HCT116 (cell line): ENCODE data around the gene FZR1. TPM values are rescaled to one million over a fixed set of nuclear protein-coding genes. Genes with fewer than 3 reads are reported as not detected.

Source experiments
- ATAC-seq: fragments of 200-7000 bp; cut with Tn5 transposase; 2 replicates; pipeline ENCODE4 v1.9.1; 2020; ENCODE audit warnings: mild to moderate bottlenecking, moderate library complexity
- BruUV-seq: library from RNA; stranded (reverse); fragments of 400-500 nt; replicated peaks from 2 replicates; lab custom pipeline; 2021; lab: Mats Ljungman, UMichigan
- CTCF ChIA-PET: fragments of 300-600 bp; sonication (Branson Sonifier 250); formaldehyde crosslinking; loops from one replicate; lab custom pipeline; 2021; ENCODE audit warnings: antibody characterized with exemption; lab: Charles Lee
- POLR2A ChIA-PET: fragments of 300-600, 350-600 bp; sonication (Branson Sonifier 250); formaldehyde crosslinking; loops from one replicate; lab custom pipeline; 2021; ENCODE audit warnings: antibody characterized with exemption; lab: Charles Lee
- RAD21 ChIA-PET, 2 experiments: fragments of 300-600 bp; sonication (Branson Sonifier 250); formaldehyde crosslinking; loops; one replicate each; lab custom pipeline; 2023; ENCODE audit warnings: low total read pairs in 2 of 2; ENCODE audit not compliant: uncharacterized antibody in 2 of 2, unreplicated experiment in 2 of 2, low non-redundant PET in 1 of 2; lab: Charles Lee
- DNase-seq: peaks from one replicate; pipeline ENCODE4 v3.0.0-alpha.2; 2010; ENCODE audit warnings: low read depth, low spot score
- H2AFZ ChIP-seq: fragments of 200-600 bp; shearing (Covaris generic), sonication (generic); 2 replicates; pipeline ENCODE4 v1.6.1; 2017; ENCODE audit warnings: low read depth, mixed run types, mixed read lengths, antibody characterized with exemption, low read length; ENCODE audit not compliant: poor library complexity, severe bottlenecking
- H3K27ac ChIP-seq: 2 replicates; pipeline ENCODE4 v1.5.1; 2012; ENCODE audit warnings: low read depth, low read length
- H3K27me3 ChIP-seq: fragments of 200-600 bp; sonication (generic); 2 replicates; pipeline ENCODE4 v1.6.1; 2016; ENCODE audit warnings: mixed run types, low read length, mixed read lengths; ENCODE audit not compliant: insufficient read depth
- H3K36me3 ChIP-seq, 2 experiments: fragments of 200-500 bp in 1 of 2; fragments of 200-600 bp in 1 of 2; sonication (Bioruptor generic) in 1 of 2; sonication (generic) in 1 of 2; 2 replicates each; pipeline versions ENCODE4 v1.5.1 to v1.6.1; 2014 to 2016; ENCODE audit warnings: low read length in 2 of 2, inconsistent platforms in 1 of 2, mixed read lengths in 1 of 2, mixed run types in 1 of 2; ENCODE audit not compliant: insufficient read depth in 2 of 2, control insufficient read depth in 1 of 2
- H3K4me1 ChIP-seq, 2 experiments: fragments of 200-600 bp in 1 of 2; sonication (generic) in 1 of 2; 2 replicates each; pipeline versions ENCODE4 v1.5.1 to v1.6.1; 2012 to 2017; ENCODE audit warnings: low read length in 2 of 2, inconsistent platforms in 1 of 2, mild to moderate bottlenecking in 1 of 2, mixed read lengths in 1 of 2, mixed run types in 1 of 2, moderate library complexity in 1 of 2; ENCODE audit not compliant: insufficient read depth in 2 of 2, control insufficient read depth in 1 of 2
- H3K4me2 ChIP-seq: fragments of 200-600 bp; sonication (generic); 2 replicates; pipeline ENCODE4 v1.6.1; 2017; ENCODE audit warnings: mixed run types, low read length, mixed read lengths
- H3K4me3 ChIP-seq, 2 experiments: fragments of 200-600 bp in 1 of 2; sonication (generic) in 1 of 2; replicated peaks in 1 of 2; 2 replicates each; pipeline ENCODE4 v1.5.1; 2011 to 2016; ENCODE audit warnings: low read length in 2 of 2, control low read depth in 1 of 2, low read depth in 1 of 2, mild to moderate bottlenecking in 1 of 2, mixed read lengths in 1 of 2, mixed run types in 1 of 2
- H3K79me2 ChIP-seq: fragments of 200-600 bp; sonication (generic); 2 replicates; pipeline ENCODE4 v1.6.1; 2017; ENCODE audit warnings: mild to moderate bottlenecking, mixed run types, low read length, moderate library complexity, mixed read lengths; ENCODE audit not compliant: insufficient read depth
- H3K9ac ChIP-seq: fragments of 200-600 bp; sonication (generic); 2 replicates; pipeline ENCODE4 v1.6.1; 2016; ENCODE audit warnings: low read length, mixed read lengths
- H3K9me2 ChIP-seq: fragments of 200-600 bp; sonication (generic), shearing (Covaris generic); 2 replicates; pipeline ENCODE4 v1.6.1; 2017; ENCODE audit warnings: mixed run types, mild to moderate bottlenecking, moderate library complexity; ENCODE audit not compliant: insufficient read depth
- H3K9me3 ChIP-seq, 2 experiments: fragments of 200-500 bp in 1 of 2; fragments of 200-600 bp in 1 of 2; sonication (Bioruptor generic) in 1 of 2; sonication (generic) in 1 of 2; 2 replicates each; pipeline ENCODE4 v1.6.1; 2014 to 2017; ENCODE audit warnings: low read length in 2 of 2, mixed read lengths in 2 of 2, inconsistent platforms in 1 of 2, low read depth in 1 of 2, mild to moderate bottlenecking in 1 of 2, mixed run types in 1 of 2, moderate library complexity in 1 of 2; ENCODE audit not compliant: control insufficient read depth in 1 of 2, insufficient read depth in 1 of 2
- H4K20me1 ChIP-seq: fragments of 200-600 bp; sonication (generic), shearing (Covaris generic); 2 replicates; pipeline ENCODE4 v1.6.1; 2017; ENCODE audit warnings: mixed run types, mild to moderate bottlenecking, moderate library complexity; ENCODE audit not compliant: insufficient read depth
- CBX3 ChIP-seq: IDR thresholded peaks from 2 replicates; pipeline ENCODE4 v1.6.1; 2012; ENCODE audit warnings: low read depth
- CEBPB ChIP-seq: IDR thresholded peaks from 2 replicates; pipeline ENCODE4 v1.6.1; 2012; ENCODE audit warnings: low read depth
- EGR1 ChIP-seq: IDR thresholded peaks from 2 replicates; pipeline ENCODE4 v1.6.1; 2012; ENCODE audit warnings: low read depth
- ELF1 ChIP-seq: IDR thresholded peaks from 2 replicates; pipeline ENCODE4 v1.6.1; 2012; ENCODE audit warnings: low read depth, borderline replicate concordance
- EZH2 ChIP-seq: fragments of 200-600 bp; sonication (generic); IDR thresholded peaks from 2 replicates; pipeline ENCODE4 v1.6.1; 2017; ENCODE audit warnings: antibody characterized with exemption, mixed run types
- EZH2phosphoT487 ChIP-seq: fragments of 200-600 bp; IDR thresholded peaks from 2 replicates; pipeline ENCODE4 v1.6.1; 2018; ENCODE audit warnings: antibody characterized with exemption, borderline replicate concordance
- JUND ChIP-seq: IDR thresholded peaks from 2 replicates; pipeline ENCODE4 v1.6.1; 2012
- POLR2A ChIP-seq: IDR thresholded peaks from 2 replicates; pipeline ENCODE4 v1.7.0; 2011; ENCODE audit warnings: borderline replicate concordance; ENCODE audit not compliant: insufficient read depth, insufficient read length; ENCODE audit errors: extremely low read depth
- POLR2AphosphoS5 ChIP-seq: IDR thresholded peaks from 2 replicates; pipeline ENCODE4 v1.6.1; 2011; ENCODE audit warnings: mild to moderate bottlenecking, low read depth, low read length, moderate library complexity
- RAD21 ChIP-seq: IDR thresholded peaks from 2 replicates; pipeline ENCODE4 v1.6.1; 2012; ENCODE audit warnings: low read depth, mild to moderate bottlenecking
- SP1 ChIP-seq: IDR thresholded peaks from 2 replicates; pipeline ENCODE4 v1.6.1; 2012; ENCODE audit warnings: low read depth
- SRF ChIP-seq: IDR thresholded peaks from 2 replicates; pipeline ENCODE4 v1.6.1; 2012; ENCODE audit warnings: low read depth
- TCF7L2 ChIP-seq: IDR thresholded peaks from 2 replicates; pipeline ENCODE4 v1.7.0; 2011; ENCODE audit warnings: borderline replicate concordance, inconsistent platforms; ENCODE audit not compliant: insufficient read depth, insufficient read length; ENCODE audit errors: extremely low read depth
- YY1 ChIP-seq: IDR thresholded peaks from 2 replicates; pipeline ENCODE4 v1.6.1; 2011; ENCODE audit warnings: low read length, low read depth, moderate library complexity, mild to moderate bottlenecking; ENCODE audit not compliant: insufficient replicate concordance; ENCODE audit errors: extremely low read depth
- ZFX ChIP-seq: fragments of 450-650 bp; IDR thresholded peaks from 2 replicates; pipeline ENCODE4 v1.6.1; 2017
- ZNF274 ChIP-seq: fragments of 200-500 bp; sonication (Bioruptor generic); IDR thresholded peaks from 2 replicates; pipeline ENCODE4 v1.6.1; 2014; ENCODE audit warnings: mild to moderate bottlenecking, low read depth, low read length, inconsistent platforms
- intact Hi-C: fragments of 100-400 bp; cut with micrococcal nuclease; formaldehyde crosslinking; loops from 2 replicates; pipeline ENCODE4 v1.10.0; 2022
- total RNA-seq: library from RNA; stranded (reverse); gene quantifications from one replicate; pipeline ENCODE4 v1.2.1, GENCODE V29; 2021; ENCODE audit not compliant: unreplicated experiment
- TF ChIP-seq, protein P1 (sequence below): IDR thresholded peaks from 2 replicates; pipeline ENCODE4 v1.6.1; 2011; ENCODE audit warnings: mild to moderate bottlenecking, low read length, moderate library complexity; ENCODE audit not compliant: insufficient replicate concordance; ENCODE audit errors: extremely low read depth
- TF ChIP-seq, protein P2 (sequence below), 3 experiments: fragments of 200-600 bp in 1 of 3; sonication (generic) in 1 of 3; IDR thresholded peaks in 2 of 3; conservative IDR thresholded peaks in 1 of 3; 2 replicates each; pipeline ENCODE4 v1.5.1; 2012 to 2017; ENCODE audit warnings: low read depth in 2 of 3, low read length in 2 of 3, antibody characterized with exemption in 1 of 3, borderline replicate concordance in 1 of 3, control low read depth in 1 of 3, mild to moderate bottlenecking in 1 of 3, mixed read lengths in 1 of 3, mixed run types in 1 of 3, moderate library complexity in 1 of 3; ENCODE audit not compliant: insufficient read depth in 1 of 3
- TF ChIP-seq, protein P3 (sequence below): IDR thresholded peaks from 2 replicates; pipeline ENCODE4 v1.6.1; 2012
- TF ChIP-seq, protein P4 (sequence below): IDR thresholded peaks from 2 replicates; pipeline ENCODE4 v1.6.1; 2012

The FZR1 gene
- total RNA-seq, 1 experiment from 2014 or later: 60.3 TPM

DNA sequence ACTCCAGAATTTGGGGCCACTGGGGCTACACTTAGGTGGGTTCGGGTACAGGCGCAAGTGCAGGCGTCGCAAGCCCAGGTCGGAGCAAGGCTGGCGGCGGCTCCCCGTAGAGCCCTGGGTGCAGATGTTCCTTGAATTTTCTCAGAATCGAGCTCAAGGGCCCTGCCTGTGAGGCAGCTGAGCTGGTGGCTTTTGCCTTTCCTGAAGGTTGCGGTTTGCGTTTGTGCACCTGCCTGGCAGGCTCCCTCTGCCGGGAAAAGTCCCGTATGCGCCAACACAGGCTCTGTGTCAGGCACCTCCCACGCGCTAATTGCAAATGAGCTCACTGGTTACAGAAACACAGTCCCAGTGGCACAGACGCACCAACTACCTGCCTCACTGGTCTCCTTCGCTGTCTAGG, 11.6 kb upstream of the FZR1 start:
- CTCF ChIA-PET: interaction anchor here (1.3 kb wide), 1 partner anchor 9 kb away, joined by 6 read pairs; no protein-coding TSS in a partner anchor
- H3K27ac ChIP-seq: no peak overlapping the region
- peaks cover 29% of the 10 kb centered on the region for H3K79me2 ChIP-seq
- BruUV-seq: no TSS peak
- DNase-seq (no peak), ATAC-seq (no peak)
- H3K9ac ChIP-seq: no peak overlapping the region
- RAD21 ChIA-PET: no interaction called here
- H3K9me3 ChIP-seq: no peaks in the 10 kb centered on the region
- TF ChIP-seq SRF: no peak
- TF ChIP-seq, protein P1, sequence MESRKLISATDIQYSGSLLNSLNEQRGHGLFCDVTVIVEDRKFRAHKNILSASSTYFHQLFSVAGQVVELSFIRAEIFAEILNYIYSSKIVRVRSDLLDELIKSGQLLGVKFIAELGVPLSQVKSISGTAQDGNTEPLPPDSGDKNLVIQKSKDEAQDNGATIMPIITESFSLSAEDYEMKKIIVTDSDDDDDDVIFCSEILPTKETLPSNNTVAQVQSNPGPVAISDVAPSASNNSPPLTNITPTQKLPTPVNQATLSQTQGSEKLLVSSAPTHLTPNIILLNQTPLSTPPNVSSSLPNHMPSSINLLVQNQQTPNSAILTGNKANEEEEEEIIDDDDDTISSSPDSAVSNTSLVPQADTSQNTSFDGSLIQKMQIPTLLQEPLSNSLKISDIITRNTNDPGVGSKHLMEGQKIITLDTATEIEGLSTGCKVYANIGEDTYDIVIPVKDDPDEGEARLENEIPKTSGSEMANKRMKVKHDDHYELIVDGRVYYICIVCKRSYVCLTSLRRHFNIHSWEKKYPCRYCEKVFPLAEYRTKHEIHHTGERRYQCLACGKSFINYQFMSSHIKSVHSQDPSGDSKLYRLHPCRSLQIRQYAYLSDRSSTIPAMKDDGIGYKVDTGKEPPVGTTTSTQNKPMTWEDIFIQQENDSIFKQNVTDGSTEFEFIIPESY: no peak
- TF ChIP-seq ELF1: no peak
- TF ChIP-seq, protein P2, sequence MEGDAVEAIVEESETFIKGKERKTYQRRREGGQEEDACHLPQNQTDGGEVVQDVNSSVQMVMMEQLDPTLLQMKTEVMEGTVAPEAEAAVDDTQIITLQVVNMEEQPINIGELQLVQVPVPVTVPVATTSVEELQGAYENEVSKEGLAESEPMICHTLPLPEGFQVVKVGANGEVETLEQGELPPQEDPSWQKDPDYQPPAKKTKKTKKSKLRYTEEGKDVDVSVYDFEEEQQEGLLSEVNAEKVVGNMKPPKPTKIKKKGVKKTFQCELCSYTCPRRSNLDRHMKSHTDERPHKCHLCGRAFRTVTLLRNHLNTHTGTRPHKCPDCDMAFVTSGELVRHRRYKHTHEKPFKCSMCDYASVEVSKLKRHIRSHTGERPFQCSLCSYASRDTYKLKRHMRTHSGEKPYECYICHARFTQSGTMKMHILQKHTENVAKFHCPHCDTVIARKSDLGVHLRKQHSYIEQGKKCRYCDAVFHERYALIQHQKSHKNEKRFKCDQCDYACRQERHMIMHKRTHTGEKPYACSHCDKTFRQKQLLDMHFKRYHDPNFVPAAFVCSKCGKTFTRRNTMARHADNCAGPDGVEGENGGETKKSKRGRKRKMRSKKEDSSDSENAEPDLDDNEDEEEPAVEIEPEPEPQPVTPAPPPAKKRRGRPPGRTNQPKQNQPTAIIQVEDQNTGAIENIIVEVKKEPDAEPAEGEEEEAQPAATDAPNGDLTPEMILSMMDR (IDR thresholded peaks at IDR 0.05 in 2 of 3, conservative IDR thresholded peaks at IDR 0.05 in 1 of 3; ENCODE audit: borderline replicate concordance in 1 of 3, insufficient read depth in 1 of 3, low read depth in 2 of 3, low read length in 2 of 3): no peak
- no peak for TF ChIP-seq YY1
- TF ChIP-seq SP1: no peak
- TF ChIP-seq RAD21: no peak
- TF ChIP-seq EZH2: no peak
- TF ChIP-seq JUND: no peak
- TF ChIP-seq POLR2A: no peak
- TF ChIP-seq POLR2AphosphoS5: no peak
- TF ChIP-seq EGR1: no peak
- TF ChIP-seq, protein P3, sequence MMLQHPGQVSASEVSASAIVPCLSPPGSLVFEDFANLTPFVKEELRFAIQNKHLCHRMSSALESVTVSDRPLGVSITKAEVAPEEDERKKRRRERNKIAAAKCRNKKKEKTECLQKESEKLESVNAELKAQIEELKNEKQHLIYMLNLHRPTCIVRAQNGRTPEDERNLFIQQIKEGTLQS: no peak
- TF ChIP-seq CBX3: no peak
- TF ChIP-seq TCF7L2: no peak
- no peak for TF ChIP-seq ZFX
- TF ChIP-seq, protein P4, sequence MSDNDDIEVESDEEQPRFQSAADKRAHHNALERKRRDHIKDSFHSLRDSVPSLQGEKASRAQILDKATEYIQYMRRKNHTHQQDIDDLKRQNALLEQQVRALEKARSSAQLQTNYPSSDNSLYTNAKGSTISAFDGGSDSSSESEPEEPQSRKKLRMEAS: no peak
- no peak for TF ChIP-seq ZNF274
- no peak for TF ChIP-seq CEBPB
- no peak for TF ChIP-seq EZH2phosphoT487
- H3K9me2 ChIP-seq: no peaks in the 10 kb centered on the region
- POLR2A ChIA-PET: interaction anchor here (1.2 kb wide), 1 partner anchor 10 kb away, joined by 3 read pairs; no protein-coding TSS in a partner anchor
- no peaks in the 10 kb centered on the region for H3K27me3 ChIP-seq
- H3K4me2 ChIP-seq: no peak overlapping the region
- intact Hi-C loops: no loop called here
- no peak overlapping the region for H3K4me3 ChIP-seq
- peaks cover 2 to 22% of the 10 kb centered on the region in 2 experiments; a peak in 3 of 4 replicates for H3K36me3 ChIP-seq
- no peak overlapping the region for H2AFZ ChIP-seq
- H4K20me1 ChIP-seq: no peaks in the 10 kb centered on the region
- H3K4me1 ChIP-seq: peaks cover 7% of the 10 kb centered on the region in 2 experiments; a peak in 2 of 4 replicates
